Kidney (tissue), 14 donors: ENCODE measurements around the gene MCAM. TPM values are rescaled to one million over a fixed set of nuclear protein-coding genes. Genes with fewer than 3 reads are reported as not detected.

Experiments used
- DNase-seq, 5 donors: peaks; one replicate each; pipeline ENCODE4 v3.0.0-alpha.2; 2013 to 2020
- FAIRE-seq: peaks from 2 replicates; lab custom pipeline; 2012; peaks lifted over from hg19 to GRCh38; lab: Jason Lieb, UNC
- H3K27ac ChIP-seq, 2 donors: one replicate each; pipeline ENCODE4 v1.7.0; 2013; ENCODE audit warnings: low read depth in 2 of 2, low read length in 2 of 2, inconsistent platforms in 1 of 2
- H3K27me3 ChIP-seq: one replicate; pipeline ENCODE4 v1.7.1; 2013; ENCODE audit warnings: low read length, inconsistent platforms; ENCODE audit not compliant: control insufficient read depth, insufficient read depth
- H3K36me3 ChIP-seq, 3 donors: one replicate each; pipeline versions ENCODE4 v1.7.0 to v1.7.1; 2013; ENCODE audit warnings: low read length in 3 of 3, control low read depth in 1 of 3, inconsistent platforms in 1 of 3; ENCODE audit not compliant: insufficient read depth in 3 of 3, control insufficient read depth in 2 of 3
- H3K4me1 ChIP-seq, 3 donors: one replicate each; pipeline versions ENCODE4 v1.7.0 to v1.7.1; 2013; ENCODE audit warnings: low read length in 3 of 3, inconsistent platforms in 1 of 3, low read depth in 1 of 3; ENCODE audit not compliant: control insufficient read depth in 2 of 3, insufficient read depth in 2 of 3
- H3K4me3 ChIP-seq, 3 donors: one replicate each; pipeline versions ENCODE4 v1.7.0 to v1.8.1; 2013; ENCODE audit warnings: low read length in 3 of 3, control low read depth in 1 of 3, inconsistent platforms in 1 of 3
- H3K9ac ChIP-seq, 3 donors: one replicate each; pipeline versions ENCODE4 v1.7.0 to v1.7.1; 2013; ENCODE audit warnings: low read length in 3 of 3, control low read depth in 1 of 3, inconsistent platforms in 1 of 3
- H3K9me3 ChIP-seq, 3 donors: one replicate each; pipeline versions ENCODE4 v1.7.0 to v1.7.1; 2013; ENCODE audit warnings: low read length in 3 of 3, control low read depth in 1 of 3, inconsistent platforms in 1 of 3; ENCODE audit not compliant: control insufficient read depth in 2 of 3, insufficient read depth in 1 of 3
- CTCF ChIP-seq: IDR thresholded peaks from 3 replicates; pipeline ENCODE4 v1.5.1; 2012; ENCODE audit warnings: mild to moderate bottlenecking, moderate library complexity, borderline replicate concordance; ENCODE audit not compliant: insufficient read depth; ENCODE audit errors: extremely low read depth
- intact Hi-C: fragments of 100-400 bp; cut with DNase I; formaldehyde crosslinking; loops from one replicate; pipeline ENCODE4 v1.11.1; 2022
- polyA plus RNA-seq: library from polyadenylated mRNA; stranded (reverse); fragments of 350-450 nt; fragmentation: Illumina TruSeq; extraction: RNeasy Lipid Tissue Mini Kit (QIAGEN cat#74804); gene quantifications from one replicate; pipeline ENCODE4 v1.2.3, GENCODE V29; 2014; ENCODE audit warnings: low read depth, low replicate concordance; ENCODE audit not compliant: insufficient read depth
- total RNA-seq: library from RNA; stranded (reverse); fragmentation: NEBNext Ultra II Directional; extraction: Animal tissue kit (Norgen Biotek cat#: 25700); gene quantifications from one replicate; pipeline ENCODE4 v1.2.1, GENCODE V29; 2021
- donor health status: control.
- donor health status: control.
- donor health status: control.
- donor health status: control.
- donor health status: control.
- donor health status: DM: yes; HTN: yes; CAD: no.
- donor health status: Normal renal cell carcinoma (clear cell type).

MCAM gene
- total and polyA plus RNA-seq, 2 donors from 2014 or later: 42.1 to 137 TPM

GRCh38 chr11:119335655-119336543 is 19.0 kb upstream of the MCAM start:
- Histone ChIP-seq H3K36me3 (no peaks in the 10 kb centered on the region), H3K9ac (no peak overlapping the region), H3K27ac (no peak overlapping the region), H3K9me3 (no peaks in the 10 kb centered on the region), H3K27me3 (no peaks in the 10 kb centered on the region), H3K4me1 (peaks cover 0 to 31% (median 14%) of the 10 kb centered on the region in 3 donors), H3K4me3 (no peak overlapping the region)
- no peak for TF ChIP-seq CTCF
- no peak for FAIRE-seq
- DNase-seq: peak in 1 of 5 donors; percentile 73
- intact Hi-C loops: no loop called here

GRCh38 chr11:119335091-119335654 is 18.2 kb upstream of the MCAM start:
- Histone ChIP-seq H3K9me3 (no peaks in the 10 kb centered on the region), H3K4me3 (peak overlapping the region; percentile 83 to 94 (median 90)), H3K27ac (no peak overlapping the region), H3K9ac (peak overlapping the region; percentile 78 to 90 (median 86)), H3K27me3 (no peaks in the 10 kb centered on the region), H3K36me3 (no peaks in the 10 kb centered on the region), H3K4me1 (peaks cover 0 to 30% (median 14%) of the 10 kb centered on the region in 3 donors)
- no peak for TF ChIP-seq CTCF
- no peak for FAIRE-seq
- DNase-seq: peak in 1 of 5 donors; percentile 52
- intact Hi-C loops: no loop called here

DNA sequence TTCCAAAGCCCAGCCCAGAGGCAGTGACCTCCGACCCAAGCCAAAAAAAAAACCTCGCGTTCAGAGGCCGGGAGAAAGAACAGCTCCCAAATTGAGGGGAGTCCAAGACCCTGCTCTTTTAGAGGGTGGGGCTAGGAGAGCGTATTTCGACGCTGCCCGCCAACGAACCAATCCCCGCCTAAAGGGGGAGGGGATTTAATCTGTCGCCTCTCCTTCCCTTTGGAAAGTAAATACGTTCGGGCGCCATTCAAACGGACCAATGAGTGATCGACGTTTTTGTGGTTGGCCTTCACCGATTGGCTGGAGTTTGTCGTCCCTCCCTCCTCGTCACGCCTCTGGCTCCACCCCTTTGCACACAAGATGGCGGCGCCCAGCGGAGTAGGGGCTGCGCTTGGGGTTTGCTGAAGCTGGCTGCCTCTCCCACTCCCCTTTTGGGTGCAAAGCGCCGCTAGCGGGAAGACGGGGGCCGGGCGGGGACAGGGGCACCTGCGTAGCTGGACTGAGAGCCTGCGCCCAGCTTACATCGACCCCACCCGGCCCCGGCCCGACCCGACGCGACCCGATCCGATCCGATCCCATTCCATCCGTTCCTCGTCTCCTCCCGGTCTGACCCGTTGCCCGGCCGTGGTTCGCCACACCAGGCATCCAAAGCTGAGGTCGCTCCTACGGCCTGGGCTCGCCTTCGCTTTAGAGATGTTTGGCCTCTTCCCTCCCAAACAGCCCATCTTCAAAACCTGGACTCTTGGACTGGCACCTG is 17.4 kb upstream of the MCAM start, which contains the start of gene RNF26:
Gene RNF26 (plus strand): TSS at position 354 of the 757 bp plus-strand sequence. CDS start 596 bp downstream, outside the sequence.
- Histone ChIP-seq H3K9ac (peak within 1 kb of the TSS; percentile 78 to 90 (median 86)), H3K9me3 (no peaks in the 10 kb centered on the region), H3K36me3 (no peaks in the 10 kb centered on the region), H3K4me3 (peak within 1 kb of the TSS; percentile 83 to 94 (median 90)), H3K27me3 (no peaks in the 10 kb centered on the region), H3K4me1 (peaks cover 0 to 26% (median 14%) of the 10 kb centered on the region in 3 donors), H3K27ac (peak within 1 kb of the TSS; percentile 56 to 68)
- no peak for TF ChIP-seq CTCF
- DNase-seq (peak; percentile 96 to 99 (median 98)), FAIRE-seq (peak; percentile 99)
- intact Hi-C loops: no loop called here
